AG08395 (cell line): ENCODE data around the gene TMEM95.

Experiments used
- DNase-seq: peaks from one replicate; pipeline ENCODE4 v3.0.0; 2012; ENCODE audit warnings: mixed read lengths, low spot score

TMEM95 gene

GRCh38 chr17:7403977-7404736 is 49.2 kb downstream of the TMEM95 start, which contains the start of gene TMEM256:
TSS of gene TMEM256 (minus strand) at chr17:7404097. CDS start at chr17:7404084, 13 bp downstream.
- DNase-seq, result peak; percentile 98

- peak; percentile 73 for DNase-seq
Measured at GRCh38 chr17:7404737-7405349, 49.9 kb downstream of the TMEM95 start.

- DNase-seq, result no peak
Measured at GRCh38 chr17:7405350-7406234, 50.6 kb downstream of the TMEM95 start.

GRCh38 chr17:7406235-7406825 is 51.4 kb downstream of the TMEM95 start:
- DNase-seq, result no peak
